Measurements from ENCODE around the gene RAD9B. TPM values are rescaled to one million over a fixed set of nuclear protein-coding genes. Genes with fewer than 3 reads are reported as not detected.

Gene RAD9B
- total and polyA plus RNA-seq, 9 of the 15 experiments (the other 6 are each of a cell fraction or from before 2014, with no cell fraction given) = 0.05 to 0.83 (median 0.32) TPM

DNA sequence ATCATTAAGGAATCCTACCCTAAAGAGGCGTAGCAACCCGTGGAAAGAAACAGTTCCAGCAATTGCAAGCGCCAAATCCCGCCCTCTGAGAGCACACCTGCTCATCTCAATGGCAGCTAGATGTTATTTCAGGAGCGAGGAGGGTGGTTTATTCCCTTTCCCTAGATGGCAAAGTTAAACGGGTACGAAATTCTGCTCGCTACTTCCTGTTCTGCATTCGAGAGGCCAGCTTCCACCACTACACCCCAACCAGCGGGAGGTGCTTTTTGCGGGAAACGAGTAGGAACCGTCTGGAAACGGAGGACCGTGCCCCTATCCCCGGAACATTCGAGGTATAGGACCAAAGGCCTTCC is 756 bp upstream of the RAD9B start (continued):
- TF ChIP-seq, protein P1, sequence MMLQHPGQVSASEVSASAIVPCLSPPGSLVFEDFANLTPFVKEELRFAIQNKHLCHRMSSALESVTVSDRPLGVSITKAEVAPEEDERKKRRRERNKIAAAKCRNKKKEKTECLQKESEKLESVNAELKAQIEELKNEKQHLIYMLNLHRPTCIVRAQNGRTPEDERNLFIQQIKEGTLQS (IDR thresholded peaks at IDR 0.05) = no peak
- TF ChIP-seq, protein P1 (CRISPR knock-in tag; conservative IDR thresholded peaks at IDR 0.05) = no peak
- TF ChIP-seq, protein P2, sequence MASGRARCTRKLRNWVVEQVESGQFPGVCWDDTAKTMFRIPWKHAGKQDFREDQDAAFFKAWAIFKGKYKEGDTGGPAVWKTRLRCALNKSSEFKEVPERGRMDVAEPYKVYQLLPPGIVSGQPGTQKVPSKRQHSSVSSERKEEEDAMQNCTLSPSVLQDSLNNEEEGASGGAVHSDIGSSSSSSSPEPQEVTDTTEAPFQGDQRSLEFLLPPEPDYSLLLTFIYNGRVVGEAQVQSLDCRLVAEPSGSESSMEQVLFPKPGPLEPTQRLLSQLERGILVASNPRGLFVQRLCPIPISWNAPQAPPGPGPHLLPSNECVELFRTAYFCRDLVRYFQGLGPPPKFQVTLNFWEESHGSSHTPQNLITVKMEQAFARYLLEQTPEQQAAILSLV (tag; IDR thresholded peaks at IDR 0.05) = no peak
- no peak for TF ChIP-seq POLR3G (IDR thresholded peaks at IDR 0.05; ENCODE audit: extremely low read depth, insufficient read length, insufficient replicate concordance)
- no peak for TF ChIP-seq TCF3 (CRISPR knock-in tag; IDR thresholded peaks at IDR 0.05)
- TF ChIP-seq RAD21 (CRISPR knock-in tag; conservative IDR thresholded peaks at IDR 0.05 in 1 of 2, IDR thresholded peaks at IDR 0.05 in 1 of 2) = no peak
- TF ChIP-seq FOXA3 (CRISPR knock-in tag; conservative IDR thresholded peaks at IDR 0.05 in 1 of 2, IDR thresholded peaks at IDR 0.05 in 1 of 2) = 0 out of 4 replicates have a peak, but pooled peaks of 1 of the 2 experiments have one; percentile 37
- TF ChIP-seq TCFL5 (CRISPR knock-in tag; conservative IDR thresholded peaks at IDR 0.05) = no peak
- TF ChIP-seq, protein P3, sequence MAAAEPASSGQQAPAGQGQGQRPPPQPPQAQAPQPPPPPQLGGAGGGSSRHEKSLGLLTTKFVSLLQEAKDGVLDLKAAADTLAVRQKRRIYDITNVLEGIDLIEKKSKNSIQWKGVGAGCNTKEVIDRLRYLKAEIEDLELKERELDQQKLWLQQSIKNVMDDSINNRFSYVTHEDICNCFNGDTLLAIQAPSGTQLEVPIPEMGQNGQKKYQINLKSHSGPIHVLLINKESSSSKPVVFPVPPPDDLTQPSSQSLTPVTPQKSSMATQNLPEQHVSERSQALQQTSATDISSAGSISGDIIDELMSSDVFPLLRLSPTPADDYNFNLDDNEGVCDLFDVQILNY (CRISPR knock-in tag; IDR thresholded peaks at IDR 0.05) = no peak
- TF ChIP-seq, protein P4, sequence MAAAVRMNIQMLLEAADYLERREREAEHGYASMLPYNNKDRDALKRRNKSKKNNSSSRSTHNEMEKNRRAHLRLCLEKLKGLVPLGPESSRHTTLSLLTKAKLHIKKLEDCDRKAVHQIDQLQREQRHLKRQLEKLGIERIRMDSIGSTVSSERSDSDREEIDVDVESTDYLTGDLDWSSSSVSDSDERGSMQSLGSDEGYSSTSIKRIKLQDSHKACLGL (CRISPR knock-in tag; IDR thresholded peaks at IDR 0.05; ENCODE audit: borderline replicate concordance, poor library complexity, severe bottlenecking) = no peak
- TF ChIP-seq SNIP1 (IDR thresholded peaks at IDR 0.05; ENCODE audit: low read depth) = no peak
- no peak for TF ChIP-seq RFX7 (CRISPR knock-in tag; IDR thresholded peaks at IDR 0.05)
- TF ChIP-seq, protein P5, sequence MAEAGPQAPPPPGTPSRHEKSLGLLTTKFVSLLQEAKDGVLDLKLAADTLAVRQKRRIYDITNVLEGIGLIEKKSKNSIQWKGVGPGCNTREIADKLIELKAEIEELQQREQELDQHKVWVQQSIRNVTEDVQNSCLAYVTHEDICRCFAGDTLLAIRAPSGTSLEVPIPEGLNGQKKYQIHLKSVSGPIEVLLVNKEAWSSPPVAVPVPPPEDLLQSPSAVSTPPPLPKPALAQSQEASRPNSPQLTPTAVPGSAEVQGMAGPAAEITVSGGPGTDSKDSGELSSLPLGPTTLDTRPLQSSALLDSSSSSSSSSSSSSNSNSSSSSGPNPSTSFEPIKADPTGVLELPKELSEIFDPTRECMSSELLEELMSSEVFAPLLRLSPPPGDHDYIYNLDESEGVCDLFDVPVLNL (CRISPR knock-in tag; IDR thresholded peaks at IDR 0.05; ENCODE audit: low read depth) = no peak
- TF ChIP-seq, protein P6, sequence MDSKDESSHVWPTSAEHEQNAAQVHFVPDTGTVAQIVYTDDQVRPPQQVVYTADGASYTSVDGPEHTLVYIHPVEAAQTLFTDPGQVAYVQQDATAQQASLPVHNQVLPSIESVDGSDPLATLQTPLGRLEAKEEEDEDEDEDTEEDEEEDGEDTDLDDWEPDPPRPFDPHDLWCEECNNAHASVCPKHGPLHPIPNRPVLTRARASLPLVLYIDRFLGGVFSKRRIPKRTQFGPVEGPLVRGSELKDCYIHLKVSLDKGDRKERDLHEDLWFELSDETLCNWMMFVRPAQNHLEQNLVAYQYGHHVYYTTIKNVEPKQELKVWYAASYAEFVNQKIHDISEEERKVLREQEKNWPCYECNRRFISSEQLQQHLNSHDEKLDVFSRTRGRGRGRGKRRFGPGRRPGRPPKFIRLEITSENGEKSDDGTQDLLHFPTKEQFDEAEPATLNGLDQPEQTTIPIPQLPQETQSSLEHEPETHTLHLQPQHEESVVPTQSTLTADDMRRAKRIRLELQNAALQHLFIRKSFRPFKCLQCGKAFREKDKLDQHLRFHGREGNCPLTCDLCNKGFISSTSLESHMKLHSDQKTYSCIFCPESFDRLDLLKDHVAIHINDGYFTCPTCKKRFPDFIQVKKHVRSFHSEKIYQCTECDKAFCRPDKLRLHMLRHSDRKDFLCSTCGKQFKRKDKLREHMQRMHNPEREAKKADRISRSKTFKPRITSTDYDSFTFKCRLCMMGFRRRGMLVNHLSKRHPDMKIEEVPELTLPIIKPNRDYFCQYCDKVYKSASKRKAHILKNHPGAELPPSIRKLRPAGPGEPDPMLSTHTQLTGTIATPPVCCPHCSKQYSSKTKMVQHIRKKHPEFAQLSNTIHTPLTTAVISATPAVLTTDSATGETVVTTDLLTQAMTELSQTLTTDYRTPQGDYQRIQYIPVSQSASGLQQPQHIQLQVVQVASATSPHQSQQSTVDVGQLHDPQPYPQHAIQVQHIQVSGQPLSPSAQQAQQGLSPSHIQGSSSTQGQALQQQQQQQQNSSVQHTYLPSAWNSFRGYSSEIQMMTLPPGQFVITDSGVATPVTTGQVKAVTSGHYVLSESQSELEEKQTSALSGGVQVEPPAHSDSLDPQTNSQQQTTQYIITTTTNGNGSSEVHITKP (IDR thresholded peaks at IDR 0.05; ENCODE audit: partially characterized antibody) = peak; percentile 78
- TF ChIP-seq TCF7L2 (IDR thresholded peaks at IDR 0.05; ENCODE audit: low read depth, low read length) = no peak
- no peak for TF ChIP-seq RFX5 (IDR thresholded peaks at IDR 0.05; ENCODE audit: low read depth, low read length)
- no peak for TF ChIP-seq HDAC8 (tag; IDR thresholded peaks at IDR 0.05)
- no peak for TF ChIP-seq TBP (optimal IDR thresholded peaks at IDR 0.05; ENCODE audit: low read depth, low read length)
- no peak for TF ChIP-seq MAFG (tag; conservative IDR thresholded peaks at IDR 0.05)
- no peak for TF ChIP-seq ZNF253 (CRISPR knock-in tag; conservative IDR thresholded peaks at IDR 0.05)
- no peak for TF ChIP-seq PYGO2 (tag; IDR thresholded peaks at IDR 0.05)

Measured in K562 (cell line).